ENCODE measurements around the gene DPY19L1. TPM values are rescaled to one million over a fixed set of nuclear protein-coding genes. Genes with fewer than 3 reads are reported as not detected.
"Not testable (repeated sequence)": the region's sequence is repeated elsewhere in the genome, so short reads cannot be mapped to it uniquely, and the experiment has no call there.

The DPY19L1 gene
- total RNA-seq, 1 experiment from 2014 or later, result 17.3 TPM

GRCh38 chr7:34878944-34879735 lies 158.1 kb downstream of the DPY19L1 start:
- in situ Hi-C loops (cut with HindIII; ENCODE audit: low sequenced_read_pairs); DNase-seq (ENCODE audit: low spot score): not testable (repeated sequence)

Other genes starting within 250 kb of the DPY19L1 start
- gene TBX20, start 216.6 kb upstream of the DPY19L1 start, total RNA-seq (2014; rRNA removed; shearing (Covaris generic)), result not detected in 2 replicates

Data from G401 (cell line).